ENCODE data around the gene PTMS.

PTMS gene

DNA sequence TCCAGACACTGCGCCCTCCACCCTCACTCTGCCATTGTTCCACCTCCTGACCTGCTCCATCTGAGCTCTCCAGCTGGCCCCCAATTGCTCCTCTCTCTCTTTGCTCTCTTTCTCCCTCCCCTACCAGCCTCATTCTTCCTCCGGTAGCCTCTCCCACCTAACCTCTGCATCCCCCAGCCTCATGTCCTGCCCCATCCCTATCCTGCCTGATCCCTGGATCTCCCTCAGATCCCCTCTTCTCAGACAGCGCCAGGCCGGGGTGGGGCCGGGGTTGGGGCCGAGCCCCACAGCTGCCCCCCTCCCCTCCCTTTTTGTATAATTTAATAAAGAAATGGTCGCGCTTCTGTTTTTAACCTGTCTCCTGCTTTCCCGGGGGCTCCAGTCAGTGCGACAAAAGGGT is 4.4 kb downstream of the PTMS start:
- no peak for DNase-seq (ENCODE audit: low read depth)
- TF ChIP-seq, protein P1, sequence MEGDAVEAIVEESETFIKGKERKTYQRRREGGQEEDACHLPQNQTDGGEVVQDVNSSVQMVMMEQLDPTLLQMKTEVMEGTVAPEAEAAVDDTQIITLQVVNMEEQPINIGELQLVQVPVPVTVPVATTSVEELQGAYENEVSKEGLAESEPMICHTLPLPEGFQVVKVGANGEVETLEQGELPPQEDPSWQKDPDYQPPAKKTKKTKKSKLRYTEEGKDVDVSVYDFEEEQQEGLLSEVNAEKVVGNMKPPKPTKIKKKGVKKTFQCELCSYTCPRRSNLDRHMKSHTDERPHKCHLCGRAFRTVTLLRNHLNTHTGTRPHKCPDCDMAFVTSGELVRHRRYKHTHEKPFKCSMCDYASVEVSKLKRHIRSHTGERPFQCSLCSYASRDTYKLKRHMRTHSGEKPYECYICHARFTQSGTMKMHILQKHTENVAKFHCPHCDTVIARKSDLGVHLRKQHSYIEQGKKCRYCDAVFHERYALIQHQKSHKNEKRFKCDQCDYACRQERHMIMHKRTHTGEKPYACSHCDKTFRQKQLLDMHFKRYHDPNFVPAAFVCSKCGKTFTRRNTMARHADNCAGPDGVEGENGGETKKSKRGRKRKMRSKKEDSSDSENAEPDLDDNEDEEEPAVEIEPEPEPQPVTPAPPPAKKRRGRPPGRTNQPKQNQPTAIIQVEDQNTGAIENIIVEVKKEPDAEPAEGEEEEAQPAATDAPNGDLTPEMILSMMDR (IDR thresholded peaks at IDR 0.05; ENCODE audit: low read depth, low read length, missing control alignments) = no peak
- in situ Hi-C loops (cut with HindIII; ENCODE audit: low sequenced_read_pairs) = no loop called here
- H3K4me3 ChIP-seq (ENCODE audit: low read depth, low read length) = no peak overlapping the region

DNA sequence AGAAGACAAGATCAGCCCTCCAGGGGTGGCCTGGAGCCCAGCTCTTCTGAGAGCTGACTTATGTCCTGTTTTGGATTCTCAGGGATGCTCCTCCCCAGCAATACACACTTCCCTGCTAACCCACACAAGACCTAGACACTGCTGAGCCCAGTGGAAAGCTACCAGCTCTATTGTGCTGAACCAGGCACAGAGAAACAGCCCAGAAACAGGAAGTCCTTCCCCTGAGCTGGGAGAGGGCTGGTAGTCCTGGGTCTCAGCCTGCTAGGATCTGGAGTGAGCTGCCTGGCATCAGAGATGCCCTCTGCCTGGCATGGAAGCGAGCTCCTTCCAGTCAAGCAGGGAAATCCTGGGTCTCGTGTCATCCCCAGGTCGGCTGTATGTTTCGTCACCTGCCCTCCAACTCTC is 4.9 kb downstream of the PTMS start:
- TF ChIP-seq, protein P1 (IDR thresholded peaks at IDR 0.05; ENCODE audit: low read depth, low read length, missing control alignments) = no peak
- no peak overlapping the region for H3K4me3 ChIP-seq (ENCODE audit: low read depth, low read length)
- no peak for DNase-seq (ENCODE audit: low read depth)
- in situ Hi-C loops (cut with HindIII; ENCODE audit: low sequenced_read_pairs) = no loop called here

DNA sequence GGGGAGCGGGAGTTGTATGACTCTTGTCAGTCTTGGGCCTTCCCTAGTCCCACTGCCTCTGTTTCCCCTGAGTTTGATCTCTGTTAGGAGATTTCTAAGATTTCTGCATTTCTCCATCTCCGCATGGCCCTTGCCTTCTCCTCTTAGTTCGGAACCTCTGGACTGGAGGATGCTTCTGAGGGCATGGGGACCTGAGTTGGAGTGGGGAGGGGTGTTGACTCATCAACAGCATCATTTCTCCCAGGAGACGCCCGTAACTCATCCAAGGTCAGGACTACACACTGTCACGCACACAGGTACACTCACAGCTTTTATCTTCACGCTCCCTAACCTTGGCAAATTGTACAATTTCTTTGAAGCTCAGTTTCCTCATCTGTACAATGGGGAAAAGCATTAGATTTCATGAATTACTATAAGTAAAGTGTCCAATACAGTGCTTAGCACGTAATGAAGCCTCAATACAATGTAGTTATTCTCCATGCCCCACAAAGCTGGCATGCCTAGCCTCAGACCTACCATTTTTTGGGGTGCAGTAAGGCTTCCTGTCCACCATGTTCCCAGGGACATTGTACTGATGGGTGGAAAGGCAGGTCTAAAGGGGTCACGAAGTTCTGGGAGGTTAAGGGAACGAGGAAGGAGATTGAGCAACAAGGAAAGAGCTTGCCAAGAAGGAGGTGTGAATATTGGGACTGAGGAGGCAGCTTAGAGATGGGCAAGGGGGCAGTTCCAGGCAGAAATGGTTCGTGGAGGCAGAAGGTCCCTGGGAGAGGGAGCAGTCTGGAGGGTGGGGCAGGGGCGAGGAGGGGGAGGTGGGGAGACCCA is 5.6 kb downstream of the PTMS start:
- TF ChIP-seq, protein P1 (IDR thresholded peaks at IDR 0.05; ENCODE audit: low read depth, low read length, missing control alignments) = no peak
- H3K4me3 ChIP-seq (ENCODE audit: low read depth, low read length) = no peak overlapping the region
- in situ Hi-C loops (cut with HindIII; ENCODE audit: low sequenced_read_pairs) = no loop called here
- no peak for DNase-seq (ENCODE audit: low read depth)

DNA sequence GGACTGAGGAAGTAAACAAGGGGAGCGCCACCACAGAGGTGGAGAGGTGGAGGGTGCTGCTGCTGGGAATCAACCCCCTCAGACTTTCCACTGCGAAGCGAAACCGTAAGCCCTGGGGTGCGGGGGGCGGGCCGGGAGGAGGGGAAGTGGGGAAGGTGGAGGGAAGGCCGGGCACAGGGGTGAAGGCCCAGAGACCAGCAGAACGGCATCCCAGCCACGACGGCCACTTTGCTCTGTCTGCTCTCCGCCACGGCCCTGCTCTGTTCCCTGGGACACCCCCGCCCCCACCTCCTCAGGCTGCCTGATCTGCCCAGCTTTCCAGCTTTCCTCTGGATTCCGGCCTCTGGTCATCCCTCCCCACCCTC is 6.2 kb downstream of the PTMS start, which contains the start of gene LAG3:
LAG3 (plus strand) TSS at position 190 of the 365 bp plus-strand sequence. CDS start 333 bp downstream, outside the sequence.
- DNase-seq (ENCODE audit: low read depth) = no peak
- TF ChIP-seq, protein P1 (IDR thresholded peaks at IDR 0.05; ENCODE audit: low read depth, low read length, missing control alignments) = no peak
- in situ Hi-C loops (cut with HindIII; ENCODE audit: low sequenced_read_pairs) = no loop called here
- no peak within 1 kb of the TSS for H3K4me3 ChIP-seq (ENCODE audit: low read depth, low read length)

DNA sequence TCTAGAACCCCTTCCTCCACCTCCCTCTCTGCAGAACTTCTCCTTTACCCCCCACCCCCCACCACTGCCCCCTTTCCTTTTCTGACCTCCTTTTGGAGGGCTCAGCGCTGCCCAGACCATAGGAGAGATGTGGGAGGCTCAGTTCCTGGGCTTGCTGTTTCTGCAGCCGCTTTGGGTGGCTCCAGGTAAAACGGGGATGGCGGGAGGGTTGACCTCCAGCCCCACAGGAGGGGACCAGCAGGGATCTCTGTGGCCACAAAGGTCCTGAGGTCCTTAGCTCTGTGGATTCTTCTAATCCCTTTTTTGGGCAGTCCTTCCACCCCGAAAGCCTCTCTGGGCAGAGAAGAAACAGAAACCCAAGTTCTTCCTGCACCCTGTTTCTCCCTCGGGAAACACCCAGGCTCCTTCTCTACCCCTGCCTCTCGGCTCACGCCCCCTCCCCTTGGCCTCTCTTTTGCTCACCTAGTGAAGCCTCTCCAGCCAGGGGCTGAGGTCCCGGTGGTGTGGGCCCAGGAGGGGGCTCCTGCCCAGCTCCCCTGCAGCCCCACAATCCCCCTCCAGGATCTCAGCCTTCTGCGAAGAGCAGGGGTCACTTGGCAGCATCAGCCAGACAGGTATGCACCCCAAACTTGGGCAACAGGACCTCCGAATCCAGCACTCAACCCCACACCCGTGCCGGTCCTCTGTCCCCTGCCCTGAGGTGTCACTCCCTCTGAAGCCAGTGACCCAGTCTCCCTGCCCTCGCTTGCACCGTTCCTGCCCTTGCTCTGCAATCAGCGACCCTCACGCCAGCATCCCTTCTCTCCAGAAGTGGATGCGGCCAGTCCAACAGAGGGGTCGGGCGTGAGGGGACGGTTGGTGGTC is 6.8 kb downstream of the PTMS start:
- in situ Hi-C loops (cut with HindIII; ENCODE audit: low sequenced_read_pairs) = no loop called here
- no peak for DNase-seq (ENCODE audit: low read depth)
- no peak overlapping the region for H3K4me3 ChIP-seq (ENCODE audit: low read depth, low read length)
- TF ChIP-seq, protein P1 (IDR thresholded peaks at IDR 0.05; ENCODE audit: low read depth, low read length, missing control alignments) = no peak

DNA sequence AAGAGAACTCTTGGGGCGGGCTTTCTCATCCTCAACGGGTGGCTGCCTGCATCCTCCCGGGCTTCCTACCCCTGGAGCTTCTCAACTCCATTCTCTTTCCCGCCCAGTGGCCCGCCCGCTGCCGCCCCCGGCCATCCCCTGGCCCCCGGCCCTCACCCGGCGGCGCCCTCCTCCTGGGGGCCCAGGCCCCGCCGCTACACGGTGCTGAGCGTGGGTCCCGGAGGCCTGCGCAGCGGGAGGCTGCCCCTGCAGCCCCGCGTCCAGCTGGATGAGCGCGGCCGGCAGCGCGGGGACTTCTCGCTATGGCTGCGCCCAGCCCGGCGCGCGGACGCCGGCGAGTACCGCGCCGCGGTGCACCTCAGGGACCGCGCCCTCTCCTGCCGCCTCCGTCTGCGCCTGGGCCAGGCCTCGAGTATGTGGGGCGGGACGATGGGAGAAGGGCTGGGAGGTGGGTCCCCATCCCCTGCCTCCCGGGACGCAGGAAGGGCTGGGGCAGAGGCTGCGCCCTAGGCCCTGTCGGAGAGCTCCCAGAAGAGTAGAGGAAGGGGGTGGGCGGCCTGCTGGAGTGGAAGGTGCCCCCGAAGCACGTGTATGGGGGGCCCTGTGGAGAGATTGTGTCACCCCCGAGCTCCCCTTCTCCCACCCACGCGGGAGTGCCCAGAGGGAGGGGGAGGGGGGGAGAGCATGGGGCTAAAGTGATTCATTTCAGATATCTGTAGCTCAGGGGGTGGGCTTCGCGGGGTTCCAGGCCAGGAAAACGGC is 7.6 kb downstream of the PTMS start:
- TF ChIP-seq, protein P1 (IDR thresholded peaks at IDR 0.05; ENCODE audit: low read depth, low read length, missing control alignments) = no peak
- H3K4me3 ChIP-seq (ENCODE audit: low read depth, low read length) = no peak overlapping the region
- no peak for DNase-seq (ENCODE audit: low read depth)
- in situ Hi-C loops (cut with HindIII; ENCODE audit: low sequenced_read_pairs) = no loop called here

Measured in astrocyte of the cerebellum (primary cell).